H9 (cell line): Measurements from ENCODE around the gene DOCK1. TPM values are rescaled to one million over a fixed set of nuclear protein-coding genes. Genes with fewer than 3 reads are reported as not detected.

Experiments used
- DNase-seq: peaks from one replicate; pipeline ENCODE4 v3.0.0-alpha.2; 2017
- H2AFZ ChIP-seq: one replicate; pipeline ENCODE4 v1.6.1; 2013; ENCODE audit warnings: mild to moderate bottlenecking, low read length, control low read depth, moderate library complexity
- H2AK5ac ChIP-seq: 2 replicates; pipeline ENCODE4 v1.6.1; 2013; ENCODE audit warnings: low read length, control low read depth, mixed read lengths; ENCODE audit not compliant: insufficient read length
- H2BK120ac ChIP-seq: one replicate; pipeline ENCODE4 v1.6.1; 2013; ENCODE audit warnings: low read depth, mild to moderate bottlenecking, low read length, control low read depth, inconsistent platforms; ENCODE audit not compliant: poor library complexity, severe bottlenecking
- H2BK12ac ChIP-seq: 2 replicates; pipeline ENCODE4 v1.6.1; 2013; ENCODE audit warnings: low read length, control low read depth, mixed read lengths, low read depth; ENCODE audit not compliant: insufficient read length
- H2BK15ac ChIP-seq: 2 replicates; pipeline ENCODE4 v1.6.1; 2013; ENCODE audit warnings: low read depth, low read length, control low read depth
- H2BK20ac ChIP-seq: one replicate; pipeline ENCODE4 v1.6.1; 2013; ENCODE audit warnings: low read depth, mild to moderate bottlenecking, low read length, control low read depth, inconsistent platforms; ENCODE audit not compliant: poor library complexity, severe bottlenecking
- H2BK5ac ChIP-seq: 2 replicates; pipeline ENCODE4 v1.6.1; 2013; ENCODE audit warnings: low read length, control low read depth, mixed read lengths; ENCODE audit not compliant: insufficient read length
- H3K14ac ChIP-seq: 2 replicates; pipeline ENCODE4 v1.6.1; 2013; ENCODE audit warnings: low read length, control low read depth; ENCODE audit not compliant: insufficient read depth
- H3K18ac ChIP-seq: 2 replicates; pipeline ENCODE4 v1.6.1; 2013; ENCODE audit warnings: low read depth, mild to moderate bottlenecking, mixed read lengths, low read length, control low read depth; ENCODE audit not compliant: insufficient read length
- H3K23ac ChIP-seq: 2 replicates; pipeline ENCODE4 v1.6.1; 2013; ENCODE audit warnings: low read length, control low read depth, mixed read lengths, low read depth; ENCODE audit not compliant: insufficient read length
- H3K23me2 ChIP-seq: 2 replicates; pipeline ENCODE4 v1.6.1; 2013; ENCODE audit warnings: low read depth, mild to moderate bottlenecking, mixed read lengths, low read length, control low read depth; ENCODE audit not compliant: insufficient read length, poor library complexity, severe bottlenecking
- H3K27ac ChIP-seq: 2 replicates; pipeline ENCODE4 v1.5.1; 2013; ENCODE audit warnings: low read length, control low read depth, mixed read lengths, low read depth; ENCODE audit not compliant: insufficient read length
- H3K27me3 ChIP-seq: 2 replicates; pipeline ENCODE4 v1.6.1; 2013; ENCODE audit warnings: low read length, control low read depth, inconsistent platforms; ENCODE audit not compliant: insufficient read depth
- H3K4ac ChIP-seq: 2 replicates; pipeline ENCODE4 v1.6.1; 2013; ENCODE audit warnings: low read depth, mild to moderate bottlenecking, control low read depth, inconsistent platforms, low read length, moderate library complexity
- H3K4me1 ChIP-seq: 2 replicates; pipeline ENCODE4 v1.6.1; 2013; ENCODE audit warnings: low read length, control low read depth, inconsistent platforms; ENCODE audit not compliant: insufficient read depth
- H3K4me2 ChIP-seq: 2 replicates; pipeline ENCODE4 v1.6.1; 2013; ENCODE audit warnings: low read length, control low read depth, mixed read lengths; ENCODE audit not compliant: insufficient read length, insufficient read depth
- H3K56ac ChIP-seq: 2 replicates; pipeline ENCODE4 v1.6.1; 2013; ENCODE audit warnings: low read depth, mild to moderate bottlenecking, mixed read lengths, low read length, control low read depth; ENCODE audit not compliant: insufficient read length
- H3K79me1 ChIP-seq: 2 replicates; pipeline ENCODE4 v1.6.1; 2013; ENCODE audit warnings: low read depth, mild to moderate bottlenecking, moderate library complexity, low read length, control low read depth, inconsistent platforms; ENCODE audit not compliant: insufficient read depth, poor library complexity, severe bottlenecking
- H3K79me2 ChIP-seq: 2 replicates; pipeline ENCODE4 v1.6.1; 2013; ENCODE audit warnings: low read length, control low read depth, inconsistent platforms; ENCODE audit not compliant: insufficient read depth
- H3K9ac ChIP-seq: 2 replicates; pipeline ENCODE4 v1.6.1; 2013; ENCODE audit warnings: low read length, control low read depth, mixed read lengths; ENCODE audit not compliant: insufficient read length; ENCODE audit errors: extremely low read depth
- H3K9me3 ChIP-seq: one replicate; pipeline ENCODE4 v1.6.1; 2013; ENCODE audit warnings: low read depth, low read length, inconsistent platforms; ENCODE audit not compliant: control insufficient read depth
- H3T11ph ChIP-seq: one replicate; pipeline ENCODE4 v1.6.1; 2013; ENCODE audit warnings: mild to moderate bottlenecking, low read length, control low read depth, inconsistent platforms
- H4K20me1 ChIP-seq: one replicate; pipeline ENCODE4 v1.6.1; 2013; ENCODE audit not compliant: control insufficient read depth, insufficient read length, insufficient read depth
- H4K5ac ChIP-seq: 2 replicates; pipeline ENCODE4 v1.6.1; 2013; ENCODE audit warnings: low read depth, mild to moderate bottlenecking, mixed read lengths, low read length, control low read depth; ENCODE audit not compliant: insufficient read length
- H4K8ac ChIP-seq: replicated peaks from 2 replicates; pipeline ENCODE4 v1.6.1; 2013; ENCODE audit warnings: low read length, control low read depth, mixed read lengths, low read depth; ENCODE audit not compliant: insufficient read length
- H4K91ac ChIP-seq: 2 replicates; pipeline ENCODE4 v1.6.1; 2013; ENCODE audit warnings: low read depth, mild to moderate bottlenecking, moderate library complexity, mixed read lengths, low read length, control low read depth; ENCODE audit not compliant: insufficient read length
- H3K27ac Mint-ChIP-seq, 3 experiments: 2 replicates in 2 of 3; 3 replicates in 1 of 3; pipeline ENCODE4 v1.8.0; 2020 to 2021; ENCODE audit warnings: mixed read lengths in 3 of 3, mild to moderate bottlenecking in 1 of 3, moderate library complexity in 1 of 3
- H3K27me3 Mint-ChIP-seq: 2 replicates; pipeline ENCODE4 v1.8.0; 2021; ENCODE audit warnings: low read depth, mild to moderate bottlenecking, moderate library complexity, mixed read lengths
- H3K36me3 Mint-ChIP-seq, 3 experiments: 2 replicates in 2 of 3; 3 replicates in 1 of 3; pipeline ENCODE4 v1.8.0; 2020 to 2021; ENCODE audit warnings: low read depth in 3 of 3, mixed read lengths in 3 of 3; ENCODE audit not compliant: insufficient read depth in 1 of 3
- H3K4me1 Mint-ChIP-seq, 2 experiments: 2 replicates each; pipeline ENCODE4 v1.8.0; 2020; ENCODE audit warnings: mixed read lengths in 2 of 2
- H3K4me3 Mint-ChIP-seq, 2 experiments: 2 replicates in 1 of 2; 3 replicates in 1 of 2; pipeline ENCODE4 v1.8.0; 2020 to 2021; ENCODE audit warnings: mild to moderate bottlenecking in 2 of 2, mixed read lengths in 2 of 2, moderate library complexity in 1 of 2
- H3K9me3 Mint-ChIP-seq, 2 experiments: 2 replicates in 1 of 2; 3 replicates in 1 of 2; pipeline ENCODE4 v1.8.0; 2020; ENCODE audit warnings: mild to moderate bottlenecking in 2 of 2, mixed read lengths in 2 of 2, moderate library complexity in 1 of 2
- WGBS: extraction: QIAGEN DNeasy Blood & Tissue Kit; methylation state at CpG from one replicate; pipeline ENCODE4 v1.1.7; 2013; ENCODE audit warnings: missing lambda C conversion rate, low lambda C conversion rate, mixed read lengths; ENCODE audit not compliant: insufficient read length; ENCODE audit errors: extremely low coverage; 5-methylcytosine and 5-hydroxymethylcytosine counted together
- total RNA-seq: library from RNA; stranded (reverse); gene quantifications from 2 replicates; pipeline ENCODE4 v1.2.1, GENCODE V29; 2021
- TF ChIP-seq, protein P1 (sequence below): fragments of 200-600 bp; sonication (generic); conservative IDR thresholded peaks from 3 replicates; pipeline ENCODE4 v1.8.0; 2021; ENCODE audit warnings: antibody characterized with exemption, mild to moderate bottlenecking

The DOCK1 gene
- total RNA-seq, 1 experiment from 2014 or later, result 57.0 TPM

DNA sequence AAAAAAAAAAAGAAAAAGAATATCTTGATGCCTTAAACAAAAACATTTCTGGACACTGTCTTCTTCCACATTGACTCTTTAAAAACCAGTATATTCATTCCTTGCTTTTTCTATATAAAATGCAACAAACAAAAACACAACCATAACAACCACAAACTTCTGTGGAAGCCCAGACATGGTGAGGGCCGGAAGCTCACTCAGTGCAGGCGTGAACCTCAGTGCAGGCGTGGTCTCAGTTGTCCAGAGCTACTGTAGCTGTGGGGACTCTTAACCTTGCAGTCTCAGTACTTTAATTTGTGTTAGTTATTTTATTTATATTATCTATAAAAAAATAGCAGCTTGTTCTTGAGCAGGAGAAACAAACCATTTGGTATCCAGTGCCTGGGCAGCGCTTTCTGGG lies 131.8 kb downstream of the DOCK1 start:
- Histone ChIP-seq H3K9ac (no peak overlapping the region), H4K20me1 (no peaks in the 10 kb centered on the region), H2BK20ac (no peak overlapping the region), H3K18ac (no peak overlapping the region), H3K4ac (no peak overlapping the region), H2AK5ac (no peak overlapping the region), H3K14ac (no peak overlapping the region), H3T11ph (no peak overlapping the region), H3K27me3 (no peaks in the 10 kb centered on the region), H2BK12ac (no peak overlapping the region), H2BK15ac (no peak overlapping the region), H2BK120ac (no peak overlapping the region), H3K23me2 (no peaks in the 10 kb centered on the region), H3K23ac (no peak overlapping the region), H4K5ac (no peak overlapping the region), H3K27ac (no peak overlapping the region), H3K79me2 (no peaks in the 10 kb centered on the region), H4K8ac (no peak overlapping the region), H3K4me2 (no peak overlapping the region), H3K9me3 (no peaks in the 10 kb centered on the region), H3K79me1 (no peaks in the 10 kb centered on the region), H2AFZ (no peak overlapping the region), H2BK5ac (no peak overlapping the region), H3K4me1 (no peaks in the 10 kb centered on the region), H4K91ac (no peak overlapping the region), H3K56ac (no peak overlapping the region)
- Mint-ChIP-seq H3K4me1 (no peaks in the 10 kb centered on the region), H3K4me3 (no peak overlapping the region), H3K36me3 (peaks cover 26 to 83% (median 51%) of the 10 kb centered on the region in 3 experiments; a peak in 6 of 7 replicates), H3K9me3 (no peaks in the 10 kb centered on the region), H3K27ac (0 out of 7 replicates have a peak overlapping the region, but pooled peaks of 1 of the 3 experiments have one; percentile 81), H3K27me3 (no peaks in the 10 kb centered on the region)
- TF ChIP-seq, protein P1, sequence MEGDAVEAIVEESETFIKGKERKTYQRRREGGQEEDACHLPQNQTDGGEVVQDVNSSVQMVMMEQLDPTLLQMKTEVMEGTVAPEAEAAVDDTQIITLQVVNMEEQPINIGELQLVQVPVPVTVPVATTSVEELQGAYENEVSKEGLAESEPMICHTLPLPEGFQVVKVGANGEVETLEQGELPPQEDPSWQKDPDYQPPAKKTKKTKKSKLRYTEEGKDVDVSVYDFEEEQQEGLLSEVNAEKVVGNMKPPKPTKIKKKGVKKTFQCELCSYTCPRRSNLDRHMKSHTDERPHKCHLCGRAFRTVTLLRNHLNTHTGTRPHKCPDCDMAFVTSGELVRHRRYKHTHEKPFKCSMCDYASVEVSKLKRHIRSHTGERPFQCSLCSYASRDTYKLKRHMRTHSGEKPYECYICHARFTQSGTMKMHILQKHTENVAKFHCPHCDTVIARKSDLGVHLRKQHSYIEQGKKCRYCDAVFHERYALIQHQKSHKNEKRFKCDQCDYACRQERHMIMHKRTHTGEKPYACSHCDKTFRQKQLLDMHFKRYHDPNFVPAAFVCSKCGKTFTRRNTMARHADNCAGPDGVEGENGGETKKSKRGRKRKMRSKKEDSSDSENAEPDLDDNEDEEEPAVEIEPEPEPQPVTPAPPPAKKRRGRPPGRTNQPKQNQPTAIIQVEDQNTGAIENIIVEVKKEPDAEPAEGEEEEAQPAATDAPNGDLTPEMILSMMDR, result no peak
- DNase-seq, result no peak
- WGBS, result no CpG with 5 or more reads among the region's 4 CpGs
